ENCODE measurements around the gene PPM1A. TPM values are rescaled to one million over a fixed set of nuclear protein-coding genes. Genes with fewer than 3 reads are reported as not detected.
A peak's percentile ranks its signal among the peaks of the same experiment; 100 is the strongest.

PPM1A gene
- total RNA-seq, 1 experiment from 2014 or later: 38.9 TPM

GRCh38 chr14:60266021-60266937 is 17.3 kb downstream of the PPM1A start:
- BruUV-seq (replicated peaks): no TSS peak
- no peak overlapping the region for H3K27ac Mint-ChIP-seq (ENCODE audit: unreplicated experiment)
- no peak overlapping the region for H3K4me3 Mint-ChIP-seq (ENCODE audit: low read depth, unreplicated experiment)

GRCh38 chr14:60272177-60272576 is 23.2 kb downstream of the PPM1A start:
- no peak overlapping the region for H3K27ac Mint-ChIP-seq (ENCODE audit: unreplicated experiment)
- intact Hi-C loops (cut with micrococcal nuclease; ENCODE audit: unreplicated experiment): no loop called here
- CTCF ChIA-PET: no interaction called here
- H3K27me3 Mint-ChIP-seq (ENCODE audit: unreplicated experiment): no peaks in the 10 kb centered on the region
- H3K4me1 Mint-ChIP-seq (ENCODE audit: low read depth, unreplicated experiment): peaks cover 28% of the 10 kb centered on the region
- H3K9me3 Mint-ChIP-seq (ENCODE audit: low read depth, unreplicated experiment): no peaks in the 10 kb centered on the region
- no TSS peak for BruUV-seq (replicated peaks)
- DNase-seq: no peak
- no peak for TF ChIP-seq CTCF (IDR thresholded peaks at IDR 0.05; ENCODE audit: unreplicated experiment)
- H3K4me3 Mint-ChIP-seq (ENCODE audit: low read depth, unreplicated experiment): no peak overlapping the region
- no peaks in the 10 kb centered on the region for H3K36me3 Mint-ChIP-seq (ENCODE audit: insufficient read depth, unreplicated experiment)

More at GRCh38 chr14:60266021-60266937, 17.3 kb downstream of the PPM1A start:
- CTCF ChIA-PET: interaction anchor here (0.5 to 1.3 kb wide), 4 partner anchors 17 to 1843 kb away, joined by 3 to 4 read pairs (median 3); no protein-coding TSS in a partner anchor
- Mint-ChIP-seq H3K27me3 (ENCODE audit: unreplicated experiment) (no peaks in the 10 kb centered on the region), H3K9me3 (ENCODE audit: low read depth, unreplicated experiment) (no peaks in the 10 kb centered on the region), H3K4me1 (ENCODE audit: low read depth, unreplicated experiment) (no peaks in the 10 kb centered on the region), H3K36me3 (ENCODE audit: insufficient read depth, unreplicated experiment) (no peaks in the 10 kb centered on the region)
- peak; percentile 24 for TF ChIP-seq CTCF (IDR thresholded peaks at IDR 0.05; ENCODE audit: unreplicated experiment)
- intact Hi-C loops (cut with micrococcal nuclease; ENCODE audit: unreplicated experiment): no loop called here
- DNase-seq: peak; percentile 10

GRCh38 chr14:60273956-60274355 is 24.9 kb downstream of the PPM1A start:
- DNase-seq: no peak
- H3K27ac Mint-ChIP-seq (ENCODE audit: unreplicated experiment): no peak overlapping the region
- H3K4me3 Mint-ChIP-seq (ENCODE audit: low read depth, unreplicated experiment): no peak overlapping the region
- H3K9me3 Mint-ChIP-seq (ENCODE audit: low read depth, unreplicated experiment): no peaks in the 10 kb centered on the region
- no TSS peak for BruUV-seq (replicated peaks)
- no peak for TF ChIP-seq CTCF (IDR thresholded peaks at IDR 0.05; ENCODE audit: unreplicated experiment)
- CTCF ChIA-PET: no interaction called here
- peaks cover 28% of the 10 kb centered on the region for H3K4me1 Mint-ChIP-seq (ENCODE audit: low read depth, unreplicated experiment)
- intact Hi-C loops (cut with micrococcal nuclease; ENCODE audit: unreplicated experiment): no loop called here
- no peaks in the 10 kb centered on the region for H3K27me3 Mint-ChIP-seq (ENCODE audit: unreplicated experiment)
- no peaks in the 10 kb centered on the region for H3K36me3 Mint-ChIP-seq (ENCODE audit: insufficient read depth, unreplicated experiment)

- no peak for TF ChIP-seq CTCF (IDR thresholded peaks at IDR 0.05; ENCODE audit: unreplicated experiment)
- Mint-ChIP-seq H3K9me3 (ENCODE audit: low read depth, unreplicated experiment) (no peaks in the 10 kb centered on the region), H3K36me3 (ENCODE audit: insufficient read depth, unreplicated experiment) (no peaks in the 10 kb centered on the region), H3K4me3 (ENCODE audit: low read depth, unreplicated experiment) (no peak overlapping the region), H3K4me1 (ENCODE audit: low read depth, unreplicated experiment) (peaks cover 28% of the 10 kb centered on the region), H3K27me3 (ENCODE audit: unreplicated experiment) (no peaks in the 10 kb centered on the region), H3K27ac (ENCODE audit: unreplicated experiment) (no peak overlapping the region)
- no TSS peak for BruUV-seq (replicated peaks)
- DNase-seq: no peak
- CTCF ChIA-PET: interaction anchor here (0.7 kb wide), 1 partner anchor 55 kb away, joined by 6 read pairs; no protein-coding TSS in a partner anchor
- intact Hi-C loops (cut with micrococcal nuclease; ENCODE audit: unreplicated experiment): no loop called here
Observed at GRCh38 chr14:60274448-60274847, 25.4 kb downstream of the PPM1A start.
